ENCODE measurements around the gene FOXN3.
A peak's percentile ranks its signal among the peaks of the same experiment; 100 is the strongest.
"Not testable (repeated sequence)": the region's sequence is repeated elsewhere in the genome, so short reads cannot be mapped to it uniquely, and the experiment has no call there.

The FOXN3 gene

GRCh38 chr14:89302396-89302950, 114.6 kb downstream of the FOXN3 start:
- no peak for DNase-seq

- DNase-seq = no peak
Observed at GRCh38 chr14:89299587-89299986, 117.4 kb downstream of the FOXN3 start.

GRCh38 chr14:89298056-89298834, 118.8 kb downstream of the FOXN3 start:
- no peak for DNase-seq

GRCh38 chr14:89296281-89296745, 120.7 kb downstream of the FOXN3 start:
- DNase-seq = no peak

GRCh38 chr14:89294872-89295271, 122.2 kb downstream of the FOXN3 start:
- DNase-seq = no peak

- not testable (repeated sequence) for DNase-seq
Observed at GRCh38 chr14:89294469-89294868, 122.6 kb downstream of the FOXN3 start.

- no peak for DNase-seq
Observed at GRCh38 chr14:89294060-89294459, 123.0 kb downstream of the FOXN3 start.

GRCh38 chr14:89293314-89293916, 123.6 kb downstream of the FOXN3 start:
- no peak for DNase-seq

- DNase-seq = no peak
Observed at GRCh38 chr14:89292579-89293313, 124.3 kb downstream of the FOXN3 start.

GRCh38 chr14:89291351-89291940, 125.6 kb downstream of the FOXN3 start:
- no peak for DNase-seq

GRCh38 chr14:89290813-89291212, 126.2 kb downstream of the FOXN3 start:
- DNase-seq = no peak

GRCh38 chr14:89289477-89289876, 127.6 kb downstream of the FOXN3 start:
- no peak for DNase-seq

GRCh38 chr14:89288114-89288513, 128.9 kb downstream of the FOXN3 start:
- DNase-seq = no peak

GRCh38 chr14:89284333-89285058, 132.5 kb downstream of the FOXN3 start:
- DNase-seq = peak; percentile 55

GRCh38 chr14:89283327-89284060, 133.5 kb downstream of the FOXN3 start:
- no peak for DNase-seq

- DNase-seq = no peak
Observed at GRCh38 chr14:89282191-89282590, 134.8 kb downstream of the FOXN3 start.

GRCh38 chr14:89280600-89280999, 136.4 kb downstream of the FOXN3 start:
- no peak for DNase-seq

GRCh38 chr14:89279649-89280232, 137.3 kb downstream of the FOXN3 start:
- DNase-seq = no peak

GRCh38 chr14:89277203-89277602, 139.8 kb downstream of the FOXN3 start:
- no peak for DNase-seq

GRCh38 chr14:89276424-89276975, 140.5 kb downstream of the FOXN3 start:
- DNase-seq = peak; percentile 51
